GM21528 (cell line): ENCODE data around the gene EXOSC7.
"Not testable (repeated sequence)": the region's sequence is repeated elsewhere in the genome, so short reads cannot be mapped to it uniquely, and the experiment has no call there.

ENCODE experiments used
- ATAC-seq: cut with Tn5 transposase; IDR thresholded peaks from one replicate; pipeline ENCODE4 v1.9.1; 2021; ENCODE audit warnings: mild to moderate bottlenecking, moderate library complexity; ENCODE audit not compliant: unreplicated experiment, low FRiP score

Gene EXOSC7

DNA sequence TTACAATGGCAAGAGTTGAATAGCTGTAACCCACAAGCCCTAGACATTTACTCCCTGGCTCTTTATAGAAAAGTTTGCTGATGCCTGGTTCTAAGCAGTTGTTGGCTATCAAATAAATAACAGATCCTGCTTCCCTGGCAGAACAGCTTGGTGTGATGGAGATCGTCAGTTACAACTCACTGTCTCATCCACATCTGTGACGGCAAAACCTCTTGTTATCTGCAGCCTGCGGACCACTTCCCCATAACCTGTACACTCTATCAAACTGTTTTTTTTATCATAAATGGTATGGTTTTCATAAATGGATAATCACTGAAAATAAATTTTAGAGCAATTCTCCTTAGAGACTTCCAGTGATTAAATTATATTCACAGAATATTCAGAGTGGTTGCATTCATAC is 14.2 kb upstream of the EXOSC7 start:
- ATAC-seq = no peak

DNA sequence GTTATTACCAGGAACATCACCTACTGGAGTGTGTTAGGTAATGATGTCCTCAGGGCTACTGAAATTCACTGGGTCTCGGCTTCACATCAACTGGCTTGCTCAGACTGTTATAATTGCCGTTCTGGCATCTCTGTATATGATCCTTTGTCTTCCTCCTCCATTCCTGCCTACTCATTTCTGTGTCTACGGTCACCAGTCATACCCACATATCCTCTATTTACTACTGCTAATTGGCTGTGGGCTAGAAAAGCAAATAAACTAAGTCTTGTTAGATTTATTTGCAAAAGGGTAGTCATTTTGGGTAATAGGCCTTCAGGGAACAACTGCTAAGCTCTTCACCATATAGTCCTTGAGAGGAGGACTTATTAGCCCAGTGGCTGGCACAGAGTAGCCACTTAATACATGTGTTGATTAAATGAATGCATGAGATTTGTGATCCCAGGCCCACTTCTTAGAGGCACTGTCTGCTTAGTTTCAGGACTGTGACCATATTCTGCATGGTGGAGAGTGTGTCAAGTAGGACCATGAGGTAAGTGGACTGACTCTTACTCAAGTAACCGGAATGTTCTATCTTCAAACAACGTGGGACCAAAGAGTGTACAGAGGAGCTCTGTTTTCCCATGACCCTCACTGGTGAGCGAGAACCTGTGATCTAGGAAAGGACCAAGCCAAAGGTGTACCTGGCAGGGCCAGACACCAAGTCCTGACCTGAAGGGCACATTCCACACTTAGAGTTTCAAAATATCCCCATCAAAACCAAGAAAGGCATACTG is 13.2 kb upstream of the EXOSC7 start:
- ATAC-seq = no peak

- ATAC-seq = no peak
Measured at GRCh38 chr3:44963571-44964325, 12.3 kb upstream of the EXOSC7 start.

- ATAC-seq = no peak
Measured at GRCh38 chr3:44965165-44965564, 10.9 kb upstream of the EXOSC7 start.

- ATAC-seq = no peak
Measured at GRCh38 chr3:44966795-44967278, 9.2 kb upstream of the EXOSC7 start.

GRCh38 chr3:44968447-44968858 is 7.6 kb upstream of the EXOSC7 start:
- ATAC-seq = no peak

DNA sequence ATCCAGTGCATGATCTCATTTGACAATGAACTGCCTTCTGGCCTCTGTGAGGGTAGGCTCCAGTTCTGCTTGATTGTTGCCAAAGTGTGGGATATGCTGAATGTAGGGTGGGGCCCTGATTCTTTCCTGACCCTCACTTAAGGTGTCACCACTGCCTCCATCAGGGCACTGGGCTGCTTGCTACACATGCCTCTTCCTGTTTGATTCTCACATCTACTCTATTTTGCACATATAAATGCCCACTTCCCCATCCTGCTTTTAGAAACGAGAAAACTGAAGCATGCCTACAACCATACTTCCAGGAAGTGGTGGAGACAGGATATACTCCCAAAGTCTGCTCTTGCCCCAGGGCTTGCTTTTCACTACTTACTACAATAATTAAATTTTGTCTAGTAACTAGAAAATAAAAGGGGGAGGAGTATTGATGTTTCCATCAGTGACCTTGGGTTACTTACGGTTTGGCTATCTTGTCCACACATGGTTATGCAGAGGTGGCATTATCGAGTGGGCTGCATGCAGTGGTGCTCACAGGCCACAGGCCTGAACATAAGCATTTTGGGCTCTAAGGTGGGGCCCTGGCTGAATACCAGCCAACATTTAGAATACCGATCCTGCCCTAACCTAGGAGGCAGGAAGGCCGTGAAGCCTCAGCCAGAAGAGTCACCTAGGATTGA is 6.8 kb upstream of the EXOSC7 start:
- no peak for ATAC-seq

DNA sequence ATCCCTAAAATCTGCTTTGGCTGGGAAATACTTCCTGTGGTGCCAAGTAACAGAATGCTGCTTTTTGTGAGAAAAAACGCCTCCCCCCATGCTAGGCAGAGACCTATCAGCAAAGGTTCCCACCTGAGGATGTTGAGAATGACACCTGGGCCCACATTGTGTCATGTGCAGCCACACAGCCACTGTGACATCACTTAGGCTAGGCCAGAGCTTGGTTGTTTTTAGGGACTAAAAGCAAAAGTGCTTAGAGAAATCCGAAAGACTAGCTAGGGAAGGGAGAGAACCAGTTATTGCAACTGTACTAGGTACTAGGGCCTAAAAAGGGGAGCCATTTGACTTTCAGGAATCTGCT is 6.2 kb upstream of the EXOSC7 start:
- ATAC-seq = no peak

DNA sequence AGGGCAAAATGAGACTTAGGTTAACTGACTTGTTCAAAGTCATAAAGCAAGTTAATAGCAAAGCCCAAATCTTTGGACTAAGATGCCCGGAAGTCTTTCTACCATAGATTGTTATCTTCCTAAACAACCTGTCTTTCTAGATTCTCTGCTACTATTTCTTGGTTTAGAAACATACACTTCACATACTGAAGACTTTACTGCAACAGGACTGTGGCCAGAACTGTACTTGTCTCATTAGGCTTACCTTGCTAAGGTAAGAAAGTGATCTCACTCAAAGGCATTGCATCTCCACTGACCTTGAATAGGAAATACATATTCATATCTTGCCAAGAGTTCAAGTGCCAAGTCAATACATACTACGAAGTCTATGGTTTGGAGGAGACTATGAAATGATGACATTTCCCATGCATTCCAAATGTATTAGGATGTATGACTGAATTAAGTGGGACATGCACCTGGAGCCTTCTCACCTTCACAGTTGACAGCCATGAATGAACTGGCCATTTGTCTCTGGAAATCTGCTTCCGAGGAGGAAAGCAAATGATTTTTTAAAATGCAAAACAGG is 5.0 kb upstream of the EXOSC7 start:
- no peak for ATAC-seq

DNA sequence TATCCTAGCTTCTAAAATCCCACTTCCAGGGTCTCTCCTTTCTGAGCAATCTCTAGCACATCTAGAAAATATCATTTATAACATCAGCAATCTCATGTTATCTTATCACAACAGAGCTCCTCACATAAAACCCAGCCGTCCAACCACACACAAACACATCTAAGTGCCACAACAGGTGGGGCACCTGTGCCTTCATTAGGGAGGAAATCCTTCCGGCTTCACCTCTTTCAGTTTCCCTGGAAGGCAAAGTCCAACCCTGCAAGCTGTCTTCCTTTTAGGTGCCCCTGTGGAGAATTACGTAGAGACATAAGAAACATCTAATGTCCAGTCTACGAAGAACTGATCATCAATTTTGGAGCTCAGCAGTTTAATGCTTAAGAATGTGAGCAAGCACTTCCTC is 1.6 kb upstream of the EXOSC7 start:
- no peak for ATAC-seq

GRCh38 chr3:44981220-44981619 is 5.2 kb downstream of the EXOSC7 start:
- no peak for ATAC-seq

- ATAC-seq = no peak
Measured at GRCh38 chr3:44981751-44982150, 5.7 kb downstream of the EXOSC7 start.

DNA sequence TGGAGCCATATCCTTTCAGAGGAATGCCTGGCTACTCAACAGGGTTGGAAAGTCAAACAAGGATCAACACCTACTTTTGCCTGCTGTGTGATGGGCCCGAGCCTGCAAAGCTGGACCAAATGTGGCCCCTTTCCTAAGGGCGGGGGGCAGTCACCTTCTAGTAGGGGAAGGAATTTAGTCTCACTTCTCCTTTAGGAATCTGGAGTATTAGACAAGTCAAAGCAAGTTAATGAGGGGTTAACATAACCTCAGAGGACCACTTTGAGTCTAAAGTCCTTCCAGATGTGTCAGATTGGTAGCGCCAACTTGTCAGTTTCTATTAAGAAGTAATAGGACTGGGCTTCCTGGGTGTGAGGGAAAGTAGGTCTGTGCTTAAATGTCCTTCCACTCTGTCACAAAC is 6.8 kb downstream of the EXOSC7 start:
- no peak for ATAC-seq

DNA sequence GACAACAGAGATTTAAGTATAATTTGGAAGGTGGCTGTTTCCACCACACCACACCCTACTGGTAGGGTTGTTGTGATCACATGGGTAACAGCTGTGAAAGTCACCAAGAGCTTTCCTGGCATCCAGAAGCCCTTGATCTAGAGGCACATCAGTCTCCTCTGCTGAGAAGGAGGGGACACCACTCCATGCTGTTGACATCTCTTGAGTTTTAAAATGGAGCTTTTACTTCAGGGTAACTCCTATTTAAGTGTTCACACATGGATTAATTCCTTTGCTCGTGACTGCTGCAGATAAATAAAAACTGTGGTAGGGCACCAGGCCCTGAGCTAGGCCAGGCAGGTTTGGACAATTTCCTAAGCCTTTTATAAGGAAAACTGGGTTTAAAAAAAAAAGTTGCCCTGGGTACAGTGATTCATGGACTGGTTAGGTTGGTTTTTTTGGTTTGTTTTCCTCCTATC is 7.5 kb downstream of the EXOSC7 start:
- no peak for ATAC-seq

- ATAC-seq = no peak
Measured at GRCh38 chr3:44984335-44984734, 8.3 kb downstream of the EXOSC7 start.

- not testable (repeated sequence) for ATAC-seq
Measured at GRCh38 chr3:44986330-44986729, 10.3 kb downstream of the EXOSC7 start.

DNA sequence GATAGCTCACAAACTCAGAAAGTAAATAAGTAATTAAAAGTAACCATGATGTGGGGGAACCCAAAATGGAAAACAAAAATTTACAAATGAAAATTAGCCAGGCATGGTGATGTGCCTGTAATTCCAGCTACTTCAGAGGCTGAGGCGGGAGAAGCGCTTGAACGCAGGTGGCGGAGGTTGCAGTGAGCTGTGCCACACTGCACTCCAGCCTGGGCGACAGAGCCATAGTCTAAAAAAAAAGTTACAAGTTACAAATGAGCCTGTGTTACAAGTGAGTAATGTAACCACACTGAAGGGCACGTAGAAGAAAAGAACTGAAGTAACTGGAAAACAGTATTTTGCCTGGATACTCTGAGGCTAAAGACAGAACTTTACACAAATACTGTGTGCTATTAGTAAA is 11.3 kb downstream of the EXOSC7 start:
- no peak for ATAC-seq

DNA sequence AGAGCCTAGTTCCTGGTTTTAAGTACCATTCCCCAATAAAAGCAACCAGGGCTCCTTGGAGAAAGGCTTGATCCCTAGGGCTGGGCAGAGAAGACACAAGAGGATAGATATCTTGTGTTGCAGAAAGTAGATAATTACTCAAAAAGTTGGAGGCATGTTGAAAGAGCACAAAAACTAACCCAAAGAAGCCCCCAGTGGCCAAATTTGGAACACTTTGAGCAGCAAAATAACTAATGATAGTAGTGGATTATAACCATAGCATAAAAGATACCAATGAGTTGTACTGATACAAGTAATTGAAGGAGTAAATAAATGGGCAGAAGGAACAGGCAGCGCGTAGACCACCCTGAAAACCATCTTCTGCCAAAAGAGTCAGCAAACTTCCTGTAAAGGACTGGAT is 12.0 kb downstream of the EXOSC7 start:
- ATAC-seq = no peak

GRCh38 chr3:44989141-44989540 is 13.1 kb downstream of the EXOSC7 start:
- no peak for ATAC-seq

DNA sequence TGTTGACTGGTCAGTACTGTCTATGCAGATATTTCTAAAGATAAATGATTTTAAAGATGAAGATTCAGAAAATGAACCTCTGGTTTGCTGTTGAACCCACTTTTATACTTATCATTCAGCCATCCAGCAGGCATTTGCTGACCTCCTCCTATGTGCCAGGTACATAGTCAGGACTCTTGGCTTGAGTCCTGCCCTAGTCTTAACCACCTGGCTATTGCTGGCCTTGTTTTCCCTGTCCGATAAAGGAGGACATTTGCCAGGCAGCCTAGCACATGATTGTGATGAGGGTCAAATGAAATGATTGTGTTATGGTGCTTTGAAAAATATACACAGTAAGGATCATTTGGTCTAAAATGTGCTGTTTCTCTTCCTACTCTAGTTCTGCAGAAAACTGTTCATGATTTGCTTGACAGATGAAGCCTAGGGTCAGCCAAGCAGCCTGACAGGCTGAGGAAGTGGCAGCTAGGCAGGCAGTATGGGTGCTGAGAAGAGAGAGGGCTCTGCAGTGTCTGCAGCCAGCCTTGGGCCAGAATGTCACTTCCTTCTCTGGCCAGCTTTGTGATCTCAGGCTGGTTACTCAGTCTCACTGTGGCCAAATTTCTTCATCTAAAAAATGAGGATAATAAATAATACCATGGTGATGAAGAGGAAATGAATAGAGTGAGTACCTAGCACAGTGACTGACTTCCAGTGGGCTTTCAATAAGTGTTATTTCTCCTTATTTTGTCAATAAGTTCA is 13.8 kb downstream of the EXOSC7 start:
- no peak for ATAC-seq
